CD4-positive, alpha-beta T cell (primary cell): ENCODE measurements around the gene TEDC1. TPM values are rescaled to one million over a fixed set of nuclear protein-coding genes. Genes with fewer than 3 reads are reported as not detected.

ENCODE experiments used
- ATAC-seq: fragments of 200-7000 bp; cut with Tn5 transposase; one replicate; pipeline ENCODE4 v1.10.0; 2022; ENCODE audit warnings: mild to moderate bottlenecking; ENCODE audit not compliant: poor library complexity
- CTCF ChIA-PET: fragments of 350-600 bp; sonication (Branson Sonifier 250); formaldehyde crosslinking; loops from one replicate; lab custom pipeline; 2021; ENCODE audit warnings: antibody characterized with exemption, inconsistent platforms; lab: Charles Lee
- POLR2A ChIA-PET: fragments of 350-600 bp; sonication (Branson Sonifier 250); formaldehyde crosslinking; loops from one replicate; lab custom pipeline; 2021; ENCODE audit warnings: antibody characterized with exemption, inconsistent platforms; lab: Charles Lee
- DNase-seq, 14 experiments: peaks; one replicate each; pipeline ENCODE4 v3.0.0-alpha.2; 2013 to 2020; ENCODE audit warnings: mixed read lengths in 2 of 14
- H3K27ac ChIP-seq, 2 donors: one replicate each; pipeline versions ENCODE4 v1.5.1 to v1.7.0; 2013; ENCODE audit warnings: low read length in 2 of 2, low read depth in 1 of 2, mild to moderate bottlenecking in 1 of 2
- H3K27me3 ChIP-seq, 2 experiments: 1 replicate in 1 of 2; 2 replicates in 1 of 2; pipeline versions ENCODE4 v1.6.1 to v1.7.0; 2013; ENCODE audit warnings: low read length in 2 of 2, control low read depth in 1 of 2, mild to moderate bottlenecking in 1 of 2, moderate library complexity in 1 of 2; ENCODE audit not compliant: insufficient read depth in 2 of 2, control insufficient read depth in 1 of 2
- H3K36me3 ChIP-seq: one replicate; pipeline ENCODE4 v1.6.1; 2013; ENCODE audit warnings: low read length, control low read depth; ENCODE audit not compliant: insufficient read depth
- H3K4me1 ChIP-seq: one replicate; pipeline ENCODE4 v1.6.1; 2013; ENCODE audit warnings: low read length, control low read depth; ENCODE audit not compliant: insufficient read depth
- H3K4me3 ChIP-seq: one replicate; pipeline ENCODE4 v1.5.1; 2013; ENCODE audit warnings: mild to moderate bottlenecking, low read length, moderate library complexity
- H3K9me3 ChIP-seq, 2 experiments: 1 replicate in 1 of 2; 2 replicates in 1 of 2; pipeline versions ENCODE4 v1.6.1 to v1.7.0; 2013; ENCODE audit warnings: low read length in 2 of 2, mild to moderate bottlenecking in 2 of 2, control low read depth in 1 of 2, moderate library complexity in 1 of 2; ENCODE audit not compliant: control insufficient read depth in 1 of 2, insufficient read depth in 1 of 2
- H3K27ac Mint-ChIP-seq: one replicate; pipeline ENCODE4 v1.8.0; 2020; ENCODE audit warnings: mixed read lengths
- H3K27me3 Mint-ChIP-seq: one replicate; pipeline ENCODE4 v1.8.0; 2021; ENCODE audit warnings: mixed read lengths
- H3K36me3 Mint-ChIP-seq: one replicate; pipeline ENCODE4 v1.8.0; 2021; ENCODE audit warnings: low read depth, mixed read lengths
- H3K4me1 Mint-ChIP-seq: one replicate; pipeline ENCODE4 v1.8.0; 2021; ENCODE audit warnings: low read depth, mixed read lengths
- H3K4me3 Mint-ChIP-seq: one replicate; pipeline ENCODE4 v1.8.0; 2020; ENCODE audit warnings: mild to moderate bottlenecking, mixed read lengths
- H3K9me3 Mint-ChIP-seq: one replicate; pipeline ENCODE4 v1.8.0; 2020; ENCODE audit warnings: mixed read lengths
- CTCF ChIP-seq: fragments of 200-600 bp; IDR thresholded peaks from one replicate; pipeline ENCODE4 v1.8.0; 2022; ENCODE audit warnings: antibody characterized with exemption, mild to moderate bottlenecking
- intact Hi-C, 2 experiments: fragments of 100-400 bp; cut with DNase I in 1 of 2; cut with micrococcal nuclease in 1 of 2; formaldehyde crosslinking; loops; one replicate each; pipeline versions ENCODE4 v1.15.1 to v1.9.0; 2023 to 2025; cut with DNase I, micrococcal nuclease
- total RNA-seq, 174 experiments: library from RNA in 2 of 174; stranded (reverse) in 2 of 174; gene quantifications; one replicate each; pipeline ENCODE4 v1.2.3 and lab custom pipeline; 2021 to 2026

TEDC1 gene
- total RNA-seq, 2 experiments from 2014 or later: 102 to 108 TPM

- Mint-ChIP-seq H3K27ac (no peak overlapping the region), H3K4me3 (no peak overlapping the region), H3K36me3 (peaks cover 24% of the 10 kb centered on the region), H3K9me3 (no peaks in the 10 kb centered on the region), H3K27me3 (no peaks in the 10 kb centered on the region), H3K4me1 (no peaks in the 10 kb centered on the region)
- no peaks in the 10 kb centered on the region for H3K4me1 ChIP-seq
- no peak overlapping the region for H3K4me3 ChIP-seq
- DNase-seq (no peak), ATAC-seq (no peak)
- no peaks in the 10 kb centered on the region for H3K27me3 ChIP-seq
- H3K9me3 ChIP-seq: no peaks in the 10 kb centered on the region
- TF ChIP-seq CTCF: no peak
- ChIA-PET CTCF (interaction anchor here (1.5 kb wide), 1 partner anchor 70 kb away, joined by 3 read pairs; no protein-coding TSS in a partner anchor), POLR2A (no interaction called here)
- no peak overlapping the region for H3K27ac ChIP-seq
- intact Hi-C loops: no loop called here
- peaks cover 49% of the 10 kb centered on the region for H3K36me3 ChIP-seq
These were observed 32.5 kb upstream of the TEDC1 start for GRCh38 chr14:105458571-105458970.

GRCh38 chr14:105460116-105460515 is 30.9 kb upstream of the TEDC1 start:
- intact Hi-C loops: no loop called here
- Histone ChIP-seq H3K36me3 (peaks cover 56% of the 10 kb centered on the region), H3K27me3 (no peaks in the 10 kb centered on the region), H3K9me3 (no peaks in the 10 kb centered on the region), H3K4me1 (no peaks in the 10 kb centered on the region), H3K27ac (no peak overlapping the region), H3K4me3 (no peak overlapping the region)
- ATAC-seq: no peak
- no peaks in the 10 kb centered on the region for H3K4me1 Mint-ChIP-seq
- no peak for TF ChIP-seq CTCF
- H3K27ac Mint-ChIP-seq: no peak overlapping the region
- H3K9me3 Mint-ChIP-seq: no peaks in the 10 kb centered on the region
- ChIA-PET CTCF (no interaction called here), POLR2A (no interaction called here)
- peaks cover 24% of the 10 kb centered on the region for H3K36me3 Mint-ChIP-seq
- no peak for DNase-seq
- H3K27me3 Mint-ChIP-seq: no peaks in the 10 kb centered on the region
- no peak overlapping the region for H3K4me3 Mint-ChIP-seq

GRCh38 chr14:105460616-105461015 is 30.4 kb upstream of the TEDC1 start:
- Mint-ChIP-seq H3K27me3 (no peaks in the 10 kb centered on the region), H3K4me1 (no peaks in the 10 kb centered on the region), H3K9me3 (no peaks in the 10 kb centered on the region), H3K27ac (no peak overlapping the region), H3K36me3 (peaks cover 20% of the 10 kb centered on the region), H3K4me3 (no peak overlapping the region)
- CTCF ChIA-PET: no interaction called here
- DNase-seq (no peak), ATAC-seq (no peak)
- Histone ChIP-seq H3K9me3 (no peaks in the 10 kb centered on the region), H3K27ac (no peak overlapping the region), H3K36me3 (peaks cover 55% of the 10 kb centered on the region), H3K4me3 (no peak overlapping the region), H3K27me3 (no peaks in the 10 kb centered on the region), H3K4me1 (no peaks in the 10 kb centered on the region)
- POLR2A ChIA-PET: no interaction called here
- no peak for TF ChIP-seq CTCF
- intact Hi-C loops: no loop called here
